Activated CD8-positive, alpha-beta T cell treated with anti-CD3 and anti-CD28 coated beads for 36 hours (primary cell): ENCODE measurements around the gene CTXND1. TPM values are rescaled to one million over a fixed set of nuclear protein-coding genes. Genes with fewer than 3 reads are reported as not detected.
A peak's percentile ranks its signal among the peaks of the same experiment; 100 is the strongest.

Experiments
- ATAC-seq: fragments of 200-7000 bp; cut with Tn5 transposase; one replicate; pipeline ENCODE4 v1.10.0; 2021; ENCODE audit warnings: mild to moderate bottlenecking, moderate library complexity
- CTCF ChIA-PET: fragments of 350-600 bp; sonication (Branson Sonifier 250); formaldehyde crosslinking; loops from one replicate; lab custom pipeline; 2021; ENCODE audit warnings: antibody characterized with exemption; lab: Charles Lee
- POLR2A ChIA-PET: fragments of 350-600 bp; sonication (Branson Sonifier 250); formaldehyde crosslinking; loops from one replicate; lab custom pipeline; 2021; ENCODE audit warnings: antibody characterized with exemption; lab: Charles Lee
- DNase-seq: peaks from one replicate; pipeline ENCODE4 v3.0.0-alpha.2; 2020
- H3K27ac Mint-ChIP-seq: one replicate; pipeline ENCODE4 v1.8.0; 2021; ENCODE audit warnings: mild to moderate bottlenecking, mixed read lengths
- H3K27me3 Mint-ChIP-seq: one replicate; pipeline ENCODE4 v1.8.0; 2021; ENCODE audit warnings: mixed read lengths
- H3K36me3 Mint-ChIP-seq: one replicate; pipeline ENCODE4 v1.8.0; 2021; ENCODE audit warnings: low read depth, mixed read lengths
- H3K4me1 Mint-ChIP-seq: one replicate; pipeline ENCODE4 v1.8.0; 2021; ENCODE audit warnings: low read depth, mixed read lengths
- H3K4me3 Mint-ChIP-seq: one replicate; pipeline ENCODE4 v1.8.0; 2021; ENCODE audit warnings: mild to moderate bottlenecking, moderate library complexity, mixed read lengths
- H3K9me3 Mint-ChIP-seq: one replicate; pipeline ENCODE4 v1.8.0; 2021; ENCODE audit warnings: mixed read lengths
- CTCF ChIP-seq: fragments of 200-600 bp; IDR thresholded peaks from one replicate; pipeline ENCODE4 v1.8.0; 2022; ENCODE audit warnings: antibody characterized with exemption, mild to moderate bottlenecking
- intact Hi-C: fragments of 100-400 bp; cut with micrococcal nuclease; formaldehyde crosslinking; loops from one replicate; pipeline ENCODE4 v1.10.0; 2022
- total RNA-seq, 2 experiments: library from RNA; stranded (reverse); gene quantifications; one replicate each; pipeline ENCODE4 v1.2.3, GENCODE V29; 2021

Gene CTXND1
- total RNA-seq, 2 experiments from 2014 or later, result not detected

- Mint-ChIP-seq H3K4me3 (no peak overlapping the region), H3K4me1 (peaks cover 15% of the 10 kb centered on the region), H3K36me3 (peaks cover 45% of the 10 kb centered on the region), H3K9me3 (no peaks in the 10 kb centered on the region), H3K27ac (peak overlapping the region; percentile 53), H3K27me3 (no peaks in the 10 kb centered on the region)
- ChIA-PET POLR2A (interaction anchor here (1.6 to 1.9 kb wide), 2 partner anchors 18 to 101 kb away, joined by 4 to 7 read pairs; no protein-coding TSS in a partner anchor), CTCF (interaction anchor here (0.9 to 1.3 kb wide), 2 partner anchors 10 to 12 kb away, joined by 3 read pairs; no protein-coding TSS in a partner anchor)
- TF ChIP-seq CTCF, result no peak
- DNase-seq (no peak), ATAC-seq (no peak)
- intact Hi-C loops, result no loop called here
Measured at GRCh38 chr15:80161468-80162016, 90.5 kb downstream of the CTXND1 start.

- DNase-seq (peak; percentile 80), ATAC-seq (peak; percentile 92)
- Mint-ChIP-seq H3K4me3 (no peak overlapping the region), H3K27me3 (no peaks in the 10 kb centered on the region), H3K27ac (peak overlapping the region; percentile 78), H3K36me3 (peaks cover 45% of the 10 kb centered on the region), H3K9me3 (no peaks in the 10 kb centered on the region), H3K4me1 (peaks cover 17% of the 10 kb centered on the region)
- ChIA-PET POLR2A (interaction anchor here (0.6 to 1.6 kb wide), 2 partner anchors 100 to 164 kb away, joined by 3 to 7 read pairs; no protein-coding TSS in a partner anchor), CTCF (interaction anchor here (0.9 to 1.7 kb wide), 3 partner anchors 9 to 13 kb away, joined by 3 to 7 read pairs (median 3); no protein-coding TSS in a partner anchor)
- intact Hi-C loops, result no loop called here
- TF ChIP-seq CTCF, result no peak
Measured at GRCh38 chr15:80160570-80161156, 91.3 kb downstream of the CTXND1 start.

GRCh38 chr15:80159811-80160569 is 92.0 kb downstream of the CTXND1 start:
- no peak for TF ChIP-seq CTCF
- H3K9me3 Mint-ChIP-seq, result no peaks in the 10 kb centered on the region
- H3K27me3 Mint-ChIP-seq, result no peaks in the 10 kb centered on the region
- ATAC-seq (peak; percentile 47), DNase-seq (peak; percentile 38)
- CTCF ChIA-PET, result interaction anchor here (0.8 to 1.7 kb wide), 3 partner anchors 8 to 306 kb away, joined by 3 to 7 read pairs (median 3); no protein-coding TSS in a partner anchor
- peaks cover 50% of the 10 kb centered on the region for H3K36me3 Mint-ChIP-seq
- H3K4me3 Mint-ChIP-seq, result no peak overlapping the region
- peak overlapping the region; percentile 78 for H3K27ac Mint-ChIP-seq
- intact Hi-C loops, result no loop called here
- POLR2A ChIA-PET, result interaction anchor here (0.6 to 1.6 kb wide), 2 partner anchors 99 to 163 kb away, joined by 3 to 7 read pairs; no protein-coding TSS in a partner anchor
- peaks cover 21% of the 10 kb centered on the region for H3K4me1 Mint-ChIP-seq

GRCh38 chr15:80159301-80159700 is 92.7 kb downstream of the CTXND1 start:
- no peak overlapping the region for H3K4me3 Mint-ChIP-seq
- intact Hi-C loops, result no loop called here
- DNase-seq (no peak), ATAC-seq (no peak)
- ChIA-PET CTCF (no interaction called here), POLR2A (no interaction called here)
- H3K9me3 Mint-ChIP-seq, result no peaks in the 10 kb centered on the region
- H3K27me3 Mint-ChIP-seq, result no peaks in the 10 kb centered on the region
- H3K27ac Mint-ChIP-seq, result peak overlapping the region; percentile 14
- TF ChIP-seq CTCF, result no peak
- peaks cover 48% of the 10 kb centered on the region for H3K36me3 Mint-ChIP-seq
- peaks cover 28% of the 10 kb centered on the region for H3K4me1 Mint-ChIP-seq
